ENCODE data around the gene RAPGEF4. TPM values are rescaled to one million over a fixed set of nuclear protein-coding genes. Genes with fewer than 3 reads are reported as not detected.

RAPGEF4 gene
- total and polyA plus RNA-seq, 2 of the 8 experiments (the other 6 are each of a cell fraction or from before 2014, with no cell fraction given) = 1.2 to 2.6 TPM

DNA sequence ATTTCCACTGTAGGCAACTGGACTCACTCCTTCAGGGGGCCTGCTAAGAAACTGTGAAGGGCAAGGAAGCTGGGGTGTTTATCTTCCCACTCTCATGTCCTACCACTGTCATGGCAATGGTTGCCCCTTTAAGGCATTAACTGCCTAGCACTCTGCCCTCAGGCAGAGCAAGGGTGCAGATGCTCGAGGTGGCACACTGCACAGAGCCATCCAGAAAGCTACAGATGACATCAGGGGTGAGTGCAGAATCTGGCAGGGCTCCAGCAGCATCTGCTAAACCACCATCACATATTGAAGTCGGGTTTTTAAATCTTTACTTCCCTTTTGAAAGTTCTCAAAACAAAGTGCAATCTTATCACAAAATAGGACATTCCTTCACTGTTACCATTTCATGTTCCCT is 75.4 kb downstream of the RAPGEF4 start (continued):
- TF ChIP-seq, protein P1, sequence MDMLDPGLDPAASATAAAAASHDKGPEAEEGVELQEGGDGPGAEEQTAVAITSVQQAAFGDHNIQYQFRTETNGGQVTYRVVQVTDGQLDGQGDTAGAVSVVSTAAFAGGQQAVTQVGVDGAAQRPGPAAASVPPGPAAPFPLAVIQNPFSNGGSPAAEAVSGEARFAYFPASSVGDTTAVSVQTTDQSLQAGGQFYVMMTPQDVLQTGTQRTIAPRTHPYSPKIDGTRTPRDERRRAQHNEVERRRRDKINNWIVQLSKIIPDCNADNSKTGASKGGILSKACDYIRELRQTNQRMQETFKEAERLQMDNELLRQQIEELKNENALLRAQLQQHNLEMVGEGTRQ (IDR thresholded peaks at IDR 0.05; ENCODE audit: low read length) = no peak
- TF ChIP-seq TAF1 (IDR thresholded peaks at IDR 0.05; ENCODE audit: low read depth, low read length) (no peak), NRF1 (IDR thresholded peaks at IDR 0.05; ENCODE audit: low read depth, low read length) (no peak), MAX (IDR thresholded peaks at IDR 0.05) (no peak), NANOG (IDR thresholded peaks at IDR 0.05; ENCODE audit: insufficient read depth, low read depth, low read length, poor library complexity, severe bottlenecking) (no peak), RAD21 (IDR thresholded peaks at IDR 0.05 in 1 of 2, conservative IDR thresholded peaks at IDR 0.05 in 1 of 2; ENCODE audit: low read depth in 2 of 2, low read length in 2 of 2) (no peak), PHF8 (conservative IDR thresholded peaks at IDR 0.05; ENCODE audit: low read depth, low read length) (no peak), POU5F1 (IDR thresholded peaks at IDR 0.05; ENCODE audit: low read depth, low read length) (no peak)

Data from H1 (cell line).